HEK293 (cell line): ENCODE results near the gene ADGRG7.

Experiments
- ZNF138 ChIP-seq: fragments of 450-650 bp; formaldehyde crosslinking; IDR thresholded peaks from 2 replicates; pipeline ENCODE4 v1.5.1; 2016; ENCODE audit warnings: missing biosample characterization, missing genetic modification characterization, borderline replicate concordance
- ZNF221 ChIP-seq: fragments of 450-650 bp; formaldehyde crosslinking; IDR thresholded peaks from 2 replicates; pipeline ENCODE4 v1.5.1; 2017; ENCODE audit warnings: missing biosample characterization, missing genetic modification characterization, borderline replicate concordance
- ZSCAN23 ChIP-seq: fragments of 450-650 bp; formaldehyde crosslinking; IDR thresholded peaks from 2 replicates; pipeline ENCODE4 v1.5.1; 2016; ENCODE audit warnings: missing biosample characterization, missing genetic modification characterization
- TF ChIP-seq, protein P1 (sequence below): fragments of 450-650 bp; formaldehyde crosslinking; IDR thresholded peaks from 2 replicates; pipeline ENCODE4 v1.5.1; 2016; ENCODE audit warnings: missing biosample characterization, missing genetic modification characterization
- TF ChIP-seq, protein P2 (sequence below): fragments of 450-650 bp; formaldehyde crosslinking; IDR thresholded peaks from 2 replicates; pipeline ENCODE4 v1.5.1; 2016; ENCODE audit warnings: missing biosample characterization, missing genetic modification characterization
- TF ChIP-seq, protein P3 (sequence below): fragments of 450-650 bp; formaldehyde crosslinking; IDR thresholded peaks from 2 replicates; pipeline ENCODE4 v1.5.1; 2016; ENCODE audit warnings: missing biosample characterization, missing genetic modification characterization
- TF ChIP-seq, protein P4 (sequence below): fragments of 450-650 bp; formaldehyde crosslinking; IDR thresholded peaks from 2 replicates; pipeline ENCODE4 v1.5.1; 2016; ENCODE audit warnings: missing biosample characterization, missing genetic modification characterization
- TF ChIP-seq, protein P5 (sequence below): fragments of 450-650 bp; formaldehyde crosslinking; IDR thresholded peaks from 2 replicates; pipeline ENCODE4 v1.5.1; 2016; ENCODE audit warnings: missing biosample characterization, missing genetic modification characterization, low read depth

DNA sequence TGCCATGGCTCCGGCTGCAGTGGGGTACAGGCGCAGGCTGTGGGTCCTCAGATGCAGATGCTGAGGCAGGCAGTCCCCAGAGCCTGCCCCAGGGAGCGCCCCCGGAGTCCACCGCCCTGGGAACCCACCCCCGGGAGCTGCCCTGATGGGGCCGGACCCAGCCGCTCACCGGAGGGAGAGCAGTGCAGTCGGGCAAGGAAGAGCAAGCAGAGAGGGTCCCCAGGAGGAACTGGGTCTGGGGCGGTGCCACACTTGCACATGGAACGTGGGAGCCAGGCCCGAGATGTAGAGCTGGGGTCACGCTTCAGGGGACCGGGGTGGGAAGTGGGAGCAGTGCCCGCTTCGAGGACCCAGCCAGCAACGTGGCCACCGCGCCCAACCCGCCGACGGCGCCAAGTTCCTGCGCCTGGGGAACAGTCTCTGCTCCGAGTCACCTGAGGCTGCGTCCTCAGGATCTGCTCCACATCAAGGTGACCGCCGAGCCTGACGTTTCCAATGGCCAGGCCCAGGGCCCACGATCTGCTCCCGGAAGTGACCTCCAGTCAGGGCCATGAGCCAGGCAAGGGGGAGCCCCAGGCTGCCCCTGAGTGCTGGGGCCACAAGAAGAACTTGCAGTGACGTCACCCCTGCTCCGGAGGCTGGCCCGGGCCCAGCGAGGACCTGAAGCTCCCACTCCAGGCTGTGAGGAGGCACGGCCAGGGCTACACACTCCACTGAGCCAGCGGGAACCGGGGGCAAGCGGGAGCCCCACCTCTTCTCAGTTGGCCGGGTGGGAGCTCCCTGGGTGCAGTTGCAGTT lies 72.9 kb downstream of the ADGRG7 start:
- TF ChIP-seq, protein P1, sequence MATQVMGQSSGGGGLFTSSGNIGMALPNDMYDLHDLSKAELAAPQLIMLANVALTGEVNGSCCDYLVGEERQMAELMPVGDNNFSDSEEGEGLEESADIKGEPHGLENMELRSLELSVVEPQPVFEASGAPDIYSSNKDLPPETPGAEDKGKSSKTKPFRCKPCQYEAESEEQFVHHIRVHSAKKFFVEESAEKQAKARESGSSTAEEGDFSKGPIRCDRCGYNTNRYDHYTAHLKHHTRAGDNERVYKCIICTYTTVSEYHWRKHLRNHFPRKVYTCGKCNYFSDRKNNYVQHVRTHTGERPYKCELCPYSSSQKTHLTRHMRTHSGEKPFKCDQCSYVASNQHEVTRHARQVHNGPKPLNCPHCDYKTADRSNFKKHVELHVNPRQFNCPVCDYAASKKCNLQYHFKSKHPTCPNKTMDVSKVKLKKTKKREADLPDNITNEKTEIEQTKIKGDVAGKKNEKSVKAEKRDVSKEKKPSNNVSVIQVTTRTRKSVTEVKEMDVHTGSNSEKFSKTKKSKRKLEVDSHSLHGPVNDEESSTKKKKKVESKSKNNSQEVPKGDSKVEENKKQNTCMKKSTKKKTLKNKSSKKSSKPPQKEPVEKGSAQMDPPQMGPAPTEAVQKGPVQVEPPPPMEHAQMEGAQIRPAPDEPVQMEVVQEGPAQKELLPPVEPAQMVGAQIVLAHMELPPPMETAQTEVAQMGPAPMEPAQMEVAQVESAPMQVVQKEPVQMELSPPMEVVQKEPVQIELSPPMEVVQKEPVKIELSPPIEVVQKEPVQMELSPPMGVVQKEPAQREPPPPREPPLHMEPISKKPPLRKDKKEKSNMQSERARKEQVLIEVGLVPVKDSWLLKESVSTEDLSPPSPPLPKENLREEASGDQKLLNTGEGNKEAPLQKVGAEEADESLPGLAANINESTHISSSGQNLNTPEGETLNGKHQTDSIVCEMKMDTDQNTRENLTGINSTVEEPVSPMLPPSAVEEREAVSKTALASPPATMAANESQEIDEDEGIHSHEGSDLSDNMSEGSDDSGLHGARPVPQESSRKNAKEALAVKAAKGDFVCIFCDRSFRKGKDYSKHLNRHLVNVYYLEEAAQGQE, result no peak
- TF ChIP-seq, protein P2, sequence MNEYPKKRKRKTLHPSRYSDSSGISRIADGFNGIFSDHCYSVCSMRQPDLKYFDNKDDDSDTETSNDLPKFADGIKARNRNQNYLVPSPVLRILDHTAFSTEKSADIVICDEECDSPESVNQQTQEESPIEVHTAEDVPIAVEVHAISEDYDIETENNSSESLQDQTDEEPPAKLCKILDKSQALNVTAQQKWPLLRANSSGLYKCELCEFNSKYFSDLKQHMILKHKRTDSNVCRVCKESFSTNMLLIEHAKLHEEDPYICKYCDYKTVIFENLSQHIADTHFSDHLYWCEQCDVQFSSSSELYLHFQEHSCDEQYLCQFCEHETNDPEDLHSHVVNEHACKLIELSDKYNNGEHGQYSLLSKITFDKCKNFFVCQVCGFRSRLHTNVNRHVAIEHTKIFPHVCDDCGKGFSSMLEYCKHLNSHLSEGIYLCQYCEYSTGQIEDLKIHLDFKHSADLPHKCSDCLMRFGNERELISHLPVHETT (tag by site-specific recombination), result no peak
- TF ChIP-seq, protein P3, sequence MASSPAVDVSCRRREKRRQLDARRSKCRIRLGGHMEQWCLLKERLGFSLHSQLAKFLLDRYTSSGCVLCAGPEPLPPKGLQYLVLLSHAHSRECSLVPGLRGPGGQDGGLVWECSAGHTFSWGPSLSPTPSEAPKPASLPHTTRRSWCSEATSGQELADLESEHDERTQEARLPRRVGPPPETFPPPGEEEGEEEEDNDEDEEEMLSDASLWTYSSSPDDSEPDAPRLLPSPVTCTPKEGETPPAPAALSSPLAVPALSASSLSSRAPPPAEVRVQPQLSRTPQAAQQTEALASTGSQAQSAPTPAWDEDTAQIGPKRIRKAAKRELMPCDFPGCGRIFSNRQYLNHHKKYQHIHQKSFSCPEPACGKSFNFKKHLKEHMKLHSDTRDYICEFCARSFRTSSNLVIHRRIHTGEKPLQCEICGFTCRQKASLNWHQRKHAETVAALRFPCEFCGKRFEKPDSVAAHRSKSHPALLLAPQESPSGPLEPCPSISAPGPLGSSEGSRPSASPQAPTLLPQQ, result no peak
- TF ChIP-seq, protein P4, sequence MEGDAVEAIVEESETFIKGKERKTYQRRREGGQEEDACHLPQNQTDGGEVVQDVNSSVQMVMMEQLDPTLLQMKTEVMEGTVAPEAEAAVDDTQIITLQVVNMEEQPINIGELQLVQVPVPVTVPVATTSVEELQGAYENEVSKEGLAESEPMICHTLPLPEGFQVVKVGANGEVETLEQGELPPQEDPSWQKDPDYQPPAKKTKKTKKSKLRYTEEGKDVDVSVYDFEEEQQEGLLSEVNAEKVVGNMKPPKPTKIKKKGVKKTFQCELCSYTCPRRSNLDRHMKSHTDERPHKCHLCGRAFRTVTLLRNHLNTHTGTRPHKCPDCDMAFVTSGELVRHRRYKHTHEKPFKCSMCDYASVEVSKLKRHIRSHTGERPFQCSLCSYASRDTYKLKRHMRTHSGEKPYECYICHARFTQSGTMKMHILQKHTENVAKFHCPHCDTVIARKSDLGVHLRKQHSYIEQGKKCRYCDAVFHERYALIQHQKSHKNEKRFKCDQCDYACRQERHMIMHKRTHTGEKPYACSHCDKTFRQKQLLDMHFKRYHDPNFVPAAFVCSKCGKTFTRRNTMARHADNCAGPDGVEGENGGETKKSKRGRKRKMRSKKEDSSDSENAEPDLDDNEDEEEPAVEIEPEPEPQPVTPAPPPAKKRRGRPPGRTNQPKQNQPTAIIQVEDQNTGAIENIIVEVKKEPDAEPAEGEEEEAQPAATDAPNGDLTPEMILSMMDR (tag by site-specific recombination), result no peak
- TF ChIP-seq, protein P5, sequence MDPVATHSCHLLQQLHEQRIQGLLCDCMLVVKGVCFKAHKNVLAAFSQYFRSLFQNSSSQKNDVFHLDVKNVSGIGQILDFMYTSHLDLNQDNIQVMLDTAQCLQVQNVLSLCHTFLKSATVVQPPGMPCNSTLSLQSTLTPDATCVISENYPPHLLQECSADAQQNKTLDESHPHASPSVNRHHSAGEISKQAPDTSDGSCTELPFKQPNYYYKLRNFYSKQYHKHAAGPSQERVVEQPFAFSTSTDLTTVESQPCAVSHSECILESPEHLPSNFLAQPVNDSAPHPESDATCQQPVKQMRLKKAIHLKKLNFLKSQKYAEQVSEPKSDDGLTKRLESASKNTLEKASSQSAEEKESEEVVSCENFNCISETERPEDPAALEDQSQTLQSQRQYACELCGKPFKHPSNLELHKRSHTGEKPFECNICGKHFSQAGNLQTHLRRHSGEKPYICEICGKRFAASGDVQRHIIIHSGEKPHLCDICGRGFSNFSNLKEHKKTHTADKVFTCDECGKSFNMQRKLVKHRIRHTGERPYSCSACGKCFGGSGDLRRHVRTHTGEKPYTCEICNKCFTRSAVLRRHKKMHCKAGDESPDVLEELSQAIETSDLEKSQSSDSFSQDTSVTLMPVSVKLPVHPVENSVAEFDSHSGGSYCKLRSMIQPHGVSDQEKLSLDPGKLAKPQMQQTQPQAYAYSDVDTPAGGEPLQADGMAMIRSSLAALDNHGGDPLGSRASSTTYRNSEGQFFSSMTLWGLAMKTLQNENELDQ (tag by site-specific recombination), result no peak
- TF ChIP-seq ZNF221 (no peak), ZSCAN23 (tag by site-specific recombination) (no peak), ZNF138 (tag by site-specific recombination) (no peak)
